ENCODE results near the gene ANKRD53. TPM values are rescaled to one million over a fixed set of nuclear protein-coding genes. Genes with fewer than 3 reads are reported as not detected.

The ANKRD53 gene, protein sequence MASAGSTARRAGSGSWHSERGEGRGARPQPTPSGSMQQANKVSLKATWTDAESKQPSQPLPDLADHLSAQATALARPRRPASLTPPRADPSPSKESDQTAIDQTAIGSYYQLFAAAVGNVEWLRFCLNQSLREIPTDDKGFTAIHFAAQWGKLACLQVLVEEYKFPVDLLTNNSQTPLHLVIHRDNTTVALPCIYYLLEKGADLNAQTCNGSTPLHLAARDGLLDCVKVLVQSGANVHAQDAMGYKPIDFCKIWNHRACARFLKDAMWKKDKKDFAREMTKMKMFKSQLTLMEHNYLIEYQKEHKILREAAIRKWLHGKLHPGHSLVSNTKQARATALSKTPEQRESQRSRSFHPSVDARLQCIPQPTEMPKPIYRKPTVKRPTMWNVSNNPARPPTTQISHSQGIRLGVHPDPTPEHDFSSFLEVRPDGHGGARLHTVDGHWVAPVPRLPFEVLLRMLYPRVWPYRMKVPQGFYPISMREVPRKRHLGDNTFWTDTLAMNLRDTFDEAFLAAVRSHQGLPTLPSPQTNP
- not detected in 2 replicates for total RNA-seq (2014; rRNA removed; shearing (Covaris generic))
- polyA plus RNA-seq (2014; cell fraction: nucleus; rRNA removed), result not detected in 2 replicates

DNA sequence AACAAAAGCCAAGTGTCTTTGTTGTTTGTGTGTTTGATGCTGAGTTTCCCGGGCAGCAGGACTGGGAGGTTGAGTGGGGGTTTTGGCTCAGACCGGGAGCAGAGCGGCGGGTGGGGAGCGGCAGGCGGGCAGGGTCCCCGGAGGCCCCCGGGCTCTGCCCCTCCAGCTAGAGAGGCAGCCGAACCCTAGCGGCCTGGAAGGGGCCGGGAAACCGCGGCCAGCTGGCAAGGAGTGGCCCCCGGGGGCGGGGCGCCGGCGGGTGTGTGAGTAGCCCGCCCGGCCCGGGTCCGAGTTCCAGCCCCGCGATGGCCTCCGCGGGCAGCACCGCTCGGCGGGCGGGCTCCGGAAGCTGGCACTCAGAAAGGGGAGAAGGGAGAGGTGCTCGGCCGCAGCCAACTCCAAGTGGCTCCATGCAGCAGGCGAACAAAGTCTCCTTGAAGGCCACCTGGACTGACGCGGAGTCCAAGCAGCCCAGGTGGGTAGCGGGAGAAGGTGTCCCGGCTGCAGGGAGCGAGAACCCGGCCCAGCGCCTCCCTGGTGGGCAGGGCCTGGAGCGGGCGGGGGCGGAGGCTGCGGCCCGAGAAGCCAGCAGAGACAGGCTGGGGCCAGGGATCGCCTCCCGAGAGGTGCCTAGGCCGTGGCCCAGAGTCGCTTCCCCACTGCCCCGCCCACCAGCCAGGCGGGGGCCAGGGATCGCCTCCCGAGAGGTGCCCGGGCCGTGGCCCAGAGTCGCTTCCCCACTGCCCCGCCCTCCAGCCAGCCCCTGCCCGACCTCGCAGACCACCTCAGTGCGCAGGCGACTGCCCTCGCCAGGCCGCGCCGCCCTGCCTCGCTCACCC, at the start of gene ANKRD53:
ANKRD53 (plus strand) TSS at position 290 of the 839 bp plus-strand sequence; CDS start at position 306, 16 bp downstream.
- no peak for DNase-seq (ENCODE audit: extremely low read depth, low read depth)

DNA sequence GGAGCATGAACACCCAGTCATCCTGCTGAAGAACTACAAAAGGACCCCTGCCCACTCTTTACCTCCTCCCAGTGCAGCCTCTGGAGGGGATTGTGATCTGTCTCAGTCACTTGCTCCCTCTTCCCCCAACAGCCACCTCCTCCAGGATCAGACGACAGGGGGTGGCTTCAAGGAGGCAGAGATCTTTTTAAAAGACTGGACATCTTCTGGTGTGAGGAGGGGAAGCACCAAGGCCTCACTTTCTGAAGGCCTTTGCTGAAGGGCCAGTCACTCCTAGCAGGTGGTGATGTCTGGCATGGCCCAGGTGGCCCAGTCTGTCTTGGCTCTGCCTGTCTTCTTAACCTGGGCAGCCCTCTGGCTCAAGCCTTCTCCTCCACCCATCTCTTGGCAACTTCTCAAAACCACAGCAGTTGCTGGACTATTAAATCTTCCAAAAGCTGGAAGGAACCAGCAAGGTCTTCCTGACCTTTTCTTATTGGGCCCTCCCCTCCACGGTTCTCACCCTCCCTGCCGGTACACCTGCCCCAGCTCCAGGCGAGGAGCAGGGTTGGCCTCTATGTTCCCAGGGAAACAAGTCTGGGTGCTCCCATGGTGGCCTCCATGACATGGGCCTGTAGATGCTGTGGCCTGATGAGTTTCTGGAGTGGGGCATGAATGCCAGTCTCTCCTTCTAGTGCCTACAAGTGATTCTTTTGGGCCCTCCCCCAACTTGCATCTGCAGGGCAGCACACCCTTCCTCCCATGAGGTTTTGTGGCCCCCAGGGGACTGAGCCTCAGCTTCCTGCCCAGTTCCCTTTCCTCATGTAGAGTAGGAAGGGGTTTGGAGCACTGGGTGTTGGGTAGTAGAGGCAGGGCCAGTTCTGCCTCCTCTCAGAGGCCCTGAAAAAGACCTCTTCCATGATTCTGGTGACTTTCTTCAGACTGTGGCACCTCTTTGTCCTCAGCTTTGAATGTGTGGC, 47.8 kb upstream of the ANKRD53 start:
- no peak for DNase-seq (ENCODE audit: extremely low read depth, low read depth)

DNA sequence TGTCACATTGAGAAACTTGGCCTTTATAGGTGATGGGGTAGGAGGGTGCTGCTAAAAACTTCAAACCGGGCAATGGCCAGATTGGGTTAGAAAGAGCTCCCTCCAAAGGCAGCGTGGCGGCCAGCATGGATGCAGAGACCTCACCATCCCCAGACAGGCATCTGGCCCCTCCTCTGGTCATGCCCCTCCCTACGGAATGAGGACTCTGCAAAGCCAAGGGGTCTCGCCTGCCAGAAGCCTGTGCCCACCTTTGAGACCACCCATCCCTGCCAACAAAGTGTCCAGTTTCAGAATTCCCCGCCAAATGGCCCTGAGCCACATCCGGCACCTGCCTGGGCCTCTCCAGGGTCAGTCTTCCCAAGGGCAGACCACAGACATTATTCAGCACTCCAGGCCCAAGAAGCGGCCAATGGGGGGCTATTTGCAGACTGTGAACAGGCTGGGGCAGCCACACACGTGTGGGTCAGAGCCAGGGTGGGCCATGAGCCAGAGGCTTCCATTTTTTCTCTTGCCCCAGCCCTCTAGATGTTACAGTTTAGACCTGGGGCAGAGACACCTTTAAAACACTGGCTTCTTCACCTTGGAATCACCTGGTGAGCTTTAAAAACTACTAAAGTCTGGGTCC, 46.9 kb upstream of the ANKRD53 start:
- DNase-seq (ENCODE audit: extremely low read depth, low read depth), result no peak

DNA sequence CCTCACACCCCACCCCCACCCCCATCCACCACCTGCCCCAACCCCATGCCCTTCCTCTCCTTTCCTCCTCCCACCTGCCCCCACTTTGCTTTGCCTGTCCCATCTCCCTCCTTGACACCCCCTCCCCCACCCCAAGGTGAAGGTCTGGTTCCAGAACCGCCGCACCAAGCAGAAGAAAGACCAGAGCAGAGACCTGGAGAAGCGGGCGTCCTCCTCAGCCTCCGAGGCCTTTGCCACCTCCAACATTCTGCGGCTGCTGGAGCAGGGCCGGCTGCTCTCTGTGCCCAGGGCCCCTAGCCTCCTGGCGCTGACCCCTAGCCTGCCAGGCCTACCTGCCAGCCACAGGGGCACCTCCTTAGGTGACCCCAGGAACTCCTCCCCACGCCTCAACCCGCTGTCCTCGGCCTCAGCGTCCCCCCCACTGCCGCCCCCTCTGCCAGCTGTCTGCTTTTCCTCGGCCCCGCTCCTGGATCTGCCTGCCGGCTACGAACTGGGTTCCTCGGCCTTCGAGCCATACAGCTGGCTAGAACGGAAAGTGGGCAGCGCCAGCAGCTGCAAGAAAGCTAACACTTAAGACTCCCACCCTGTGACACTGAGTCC, 45.7 kb upstream of the ANKRD53 start:
- DNase-seq (ENCODE audit: extremely low read depth, low read depth), result no peak

DNA sequence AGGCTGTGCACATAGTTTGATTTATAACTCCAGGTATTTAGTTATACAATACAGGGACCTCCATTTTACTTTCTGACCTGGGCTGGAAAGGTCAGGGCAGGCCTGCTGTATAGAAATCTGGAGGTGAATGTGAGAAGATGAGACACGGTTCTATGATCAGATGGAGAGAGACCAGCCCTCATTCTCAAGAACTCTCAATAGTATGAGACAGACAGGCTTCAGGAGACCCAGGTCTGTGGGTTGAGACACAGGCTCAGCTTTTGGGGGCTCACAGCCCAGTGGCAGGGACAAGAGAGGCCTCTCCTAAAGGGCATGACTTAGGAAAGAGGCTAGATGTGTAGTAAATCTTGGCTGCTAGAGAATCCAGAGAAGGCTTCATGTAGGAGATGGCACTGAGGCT, 43.4 kb upstream of the ANKRD53 start:
- DNase-seq (ENCODE audit: extremely low read depth, low read depth), result no peak

DNA sequence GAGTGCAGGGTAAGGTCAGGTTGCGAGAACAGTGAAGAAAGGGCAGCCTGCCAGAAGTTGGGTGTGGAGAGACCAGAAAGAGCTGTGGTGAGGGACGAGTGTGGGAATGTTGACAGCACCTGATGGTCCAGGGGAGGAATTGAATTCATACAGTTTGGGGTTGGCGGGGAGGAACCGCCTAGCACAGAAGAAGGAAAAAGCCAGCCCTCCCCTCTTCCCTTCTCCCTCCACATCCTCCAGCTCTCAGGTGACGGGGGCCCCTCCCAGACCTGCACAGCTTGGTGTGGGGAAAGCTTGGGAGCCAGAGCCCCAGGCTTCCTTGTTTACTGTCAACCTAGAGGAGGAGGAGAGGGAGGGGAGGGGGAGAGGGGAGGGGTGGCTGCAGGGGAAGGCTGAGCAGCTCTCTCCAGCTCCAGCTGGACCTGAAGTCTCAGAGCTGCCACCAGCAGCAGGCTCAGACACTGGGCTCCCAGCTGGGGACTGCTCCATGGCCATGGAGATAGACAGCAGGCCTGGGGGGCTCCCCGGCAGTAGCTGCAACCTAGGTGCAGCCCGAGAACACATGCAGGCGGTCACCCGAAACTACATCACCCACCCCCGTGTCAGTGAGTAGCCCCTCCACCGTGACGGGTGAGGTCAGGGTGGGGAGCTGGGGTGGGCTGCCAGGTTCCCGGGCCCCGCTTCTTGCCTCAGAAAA, 42.8 kb upstream of the ANKRD53 start, which contains the start of gene ATP6V1B1:
ATP6V1B1 (plus strand) TSS at position 433 of the 697 bp plus-strand sequence; CDS start at position 488, 55 bp downstream.
- no peak for DNase-seq (ENCODE audit: extremely low read depth, low read depth)

DNA sequence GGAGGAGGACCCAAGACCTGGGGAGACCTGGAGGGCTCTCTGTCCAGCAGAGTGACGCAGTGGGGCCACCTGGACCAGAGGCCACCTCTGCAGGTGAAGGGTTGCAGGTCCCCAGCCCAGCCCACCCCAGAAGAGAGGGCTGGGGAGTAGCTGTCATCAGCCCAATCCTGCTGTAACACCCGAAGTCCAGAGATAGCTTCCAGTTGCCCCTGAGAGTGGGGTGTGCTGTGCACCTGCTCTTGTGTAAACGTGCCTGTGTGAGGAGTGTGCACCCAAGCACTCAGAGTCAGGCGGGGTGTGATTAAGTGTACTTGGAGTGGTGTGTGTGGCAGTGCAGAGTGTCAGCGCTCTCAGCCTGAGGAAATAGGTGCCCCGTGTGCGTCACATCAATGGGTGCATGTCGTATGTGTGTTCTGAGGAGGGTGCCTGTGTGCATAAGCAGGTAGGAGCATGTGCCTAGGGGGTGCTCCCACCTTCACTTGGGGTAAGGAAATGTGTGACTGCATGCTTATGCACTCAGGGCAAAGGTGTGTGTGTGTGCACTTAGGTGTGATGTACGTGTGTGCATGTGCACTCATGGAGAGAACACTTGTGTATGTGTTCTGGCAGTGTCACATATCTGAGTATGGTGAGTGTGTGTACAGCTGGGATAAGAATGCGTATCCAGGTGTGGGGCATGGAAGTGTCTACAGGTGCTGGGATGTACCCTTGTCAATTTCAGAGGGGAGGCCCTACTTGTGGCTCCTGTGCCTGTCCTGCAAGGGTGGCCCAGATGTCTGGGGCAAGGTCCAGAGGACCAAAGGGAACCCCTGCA, 42.1 kb upstream of the ANKRD53 start:
- no peak for DNase-seq (ENCODE audit: extremely low read depth, low read depth)

DNA sequence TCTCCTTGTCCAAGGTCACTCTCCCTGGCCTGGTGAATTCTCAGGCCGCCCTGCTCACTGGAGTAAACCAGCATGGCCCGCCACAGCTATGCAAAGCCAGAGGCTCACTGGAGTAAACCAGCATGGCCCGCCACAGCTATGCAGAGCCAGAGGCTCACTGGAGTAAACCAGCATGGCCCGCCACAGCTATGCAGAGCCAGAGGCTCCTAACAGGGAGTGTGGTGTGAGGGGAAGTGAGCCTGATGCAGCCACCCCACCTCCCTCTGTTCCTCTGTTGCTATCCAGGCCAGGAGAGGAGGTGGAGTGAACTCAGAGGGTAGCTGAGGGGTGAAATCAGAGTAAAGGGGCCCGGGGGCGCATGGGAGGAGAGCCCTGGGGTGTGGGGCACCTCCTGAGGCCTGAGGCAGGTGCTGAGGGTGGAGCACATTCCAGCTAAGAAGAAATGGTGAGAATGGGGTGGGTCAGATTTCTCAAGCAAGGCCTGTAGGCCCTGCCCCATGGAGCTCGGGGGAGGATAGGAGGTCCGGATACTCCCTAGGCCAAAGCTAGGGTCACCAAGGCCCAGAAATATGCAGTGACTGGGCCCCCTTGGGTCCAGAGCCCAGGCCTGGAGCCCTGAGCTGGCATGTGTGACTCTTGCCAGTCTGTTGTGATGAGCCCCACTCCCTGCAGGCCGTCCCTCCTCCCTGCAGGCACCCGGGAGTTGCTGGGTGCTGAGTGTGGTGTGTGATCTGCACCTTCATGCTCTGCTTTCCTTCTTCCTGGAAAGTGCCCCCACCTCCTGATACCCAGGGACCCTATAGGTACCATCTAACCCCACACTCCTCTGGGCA, 41.2 kb upstream of the ANKRD53 start:
- no peak for DNase-seq (ENCODE audit: extremely low read depth, low read depth)

DNA sequence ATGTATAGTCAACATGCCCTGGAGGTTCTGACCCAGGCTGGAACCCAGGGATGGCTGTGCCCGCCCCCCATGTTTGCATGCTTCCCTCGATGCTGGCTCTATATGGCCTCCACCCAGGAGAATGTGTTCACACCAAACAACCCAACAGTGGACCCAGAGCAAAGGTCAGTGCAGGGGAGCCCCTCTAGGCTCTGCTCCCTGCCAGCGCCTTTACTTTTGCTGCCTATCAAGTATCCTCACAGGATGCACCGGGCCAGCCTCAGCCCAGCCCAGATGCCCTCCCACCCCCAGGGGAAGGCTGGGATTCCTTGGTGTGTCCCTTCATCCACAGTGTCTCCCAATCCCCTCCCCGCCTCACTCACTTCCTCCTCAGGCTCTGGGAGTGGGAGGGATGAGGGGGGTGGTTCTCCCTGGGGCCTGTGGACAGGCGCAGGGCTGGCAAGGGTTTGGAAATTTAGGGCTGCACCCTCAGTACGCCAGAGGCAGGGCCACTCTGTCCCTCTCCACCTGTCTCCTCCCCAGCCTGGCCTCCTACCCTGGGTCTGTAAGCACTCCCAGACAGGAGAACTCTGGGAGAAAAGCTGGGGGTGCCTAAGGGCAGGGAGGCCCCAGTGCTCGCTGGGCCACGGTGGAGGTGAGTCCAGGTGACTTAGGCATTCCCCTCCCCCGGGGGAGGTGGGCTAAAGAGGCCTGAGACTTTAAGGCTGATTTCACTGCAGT, 40.4 kb upstream of the ANKRD53 start:
- DNase-seq (ENCODE audit: extremely low read depth, low read depth), result no peak

DNA sequence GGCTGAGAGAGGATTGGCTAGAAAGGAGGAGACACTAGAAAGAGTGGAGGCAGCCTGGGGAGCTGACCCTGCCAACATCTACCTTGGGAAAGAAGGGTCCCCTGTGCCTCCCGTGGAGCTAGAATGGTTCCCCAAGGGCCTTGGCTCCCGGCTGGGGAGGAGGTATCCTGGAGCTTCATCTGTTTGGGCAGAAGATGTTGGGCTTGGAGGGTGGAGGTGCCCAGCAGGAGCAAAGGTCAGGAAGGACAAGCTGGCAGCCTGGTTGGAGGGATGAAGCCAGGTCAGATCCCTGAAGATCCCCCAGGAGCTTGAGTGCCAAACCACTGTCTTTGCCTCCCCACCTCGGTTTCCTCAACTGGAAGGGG, 39.9 kb upstream of the ANKRD53 start:
- DNase-seq (ENCODE audit: extremely low read depth, low read depth), result no peak

DNA sequence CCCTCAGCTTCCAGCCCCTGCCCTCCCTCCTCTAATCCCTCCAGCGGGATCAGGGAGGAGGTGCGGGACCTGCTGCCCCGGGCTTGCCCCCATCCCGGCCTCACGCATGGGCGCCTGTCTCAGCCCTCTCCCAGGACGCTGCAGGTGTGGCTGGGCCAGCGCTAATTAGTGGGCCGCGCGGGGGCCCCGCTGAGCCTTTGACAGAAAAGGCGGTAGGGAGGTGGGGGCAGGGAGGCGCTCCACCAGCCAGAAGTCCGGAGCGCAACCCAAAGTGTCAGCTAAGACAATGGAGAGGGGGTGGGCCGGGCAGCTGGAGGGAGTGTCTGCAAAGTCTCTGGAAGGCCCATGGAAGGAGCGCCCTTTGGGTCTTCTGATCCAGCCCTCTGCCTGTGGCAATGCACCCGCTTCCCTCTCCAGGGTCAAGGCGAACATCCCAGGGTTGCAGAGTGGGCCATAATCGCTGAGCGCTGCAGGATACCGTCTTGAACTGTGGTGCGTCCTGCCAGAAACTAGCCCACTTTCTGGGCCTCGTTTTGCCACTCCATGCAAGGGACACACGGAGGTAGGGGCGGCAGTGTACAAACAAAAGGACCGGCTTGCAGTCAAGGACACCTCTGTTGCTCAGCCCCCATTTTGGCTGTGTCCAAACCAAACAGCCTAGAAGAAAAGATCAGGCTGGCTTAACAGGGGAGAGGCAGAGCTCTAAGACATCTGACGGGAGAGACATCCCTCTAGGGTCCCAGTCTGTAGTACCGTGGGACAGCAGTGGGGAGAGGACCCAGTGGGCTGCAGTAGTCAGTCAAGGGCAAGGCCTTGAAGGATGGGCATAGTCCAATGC, 39.2 kb upstream of the ANKRD53 start:
- DNase-seq (ENCODE audit: extremely low read depth, low read depth), result no peak

DNA sequence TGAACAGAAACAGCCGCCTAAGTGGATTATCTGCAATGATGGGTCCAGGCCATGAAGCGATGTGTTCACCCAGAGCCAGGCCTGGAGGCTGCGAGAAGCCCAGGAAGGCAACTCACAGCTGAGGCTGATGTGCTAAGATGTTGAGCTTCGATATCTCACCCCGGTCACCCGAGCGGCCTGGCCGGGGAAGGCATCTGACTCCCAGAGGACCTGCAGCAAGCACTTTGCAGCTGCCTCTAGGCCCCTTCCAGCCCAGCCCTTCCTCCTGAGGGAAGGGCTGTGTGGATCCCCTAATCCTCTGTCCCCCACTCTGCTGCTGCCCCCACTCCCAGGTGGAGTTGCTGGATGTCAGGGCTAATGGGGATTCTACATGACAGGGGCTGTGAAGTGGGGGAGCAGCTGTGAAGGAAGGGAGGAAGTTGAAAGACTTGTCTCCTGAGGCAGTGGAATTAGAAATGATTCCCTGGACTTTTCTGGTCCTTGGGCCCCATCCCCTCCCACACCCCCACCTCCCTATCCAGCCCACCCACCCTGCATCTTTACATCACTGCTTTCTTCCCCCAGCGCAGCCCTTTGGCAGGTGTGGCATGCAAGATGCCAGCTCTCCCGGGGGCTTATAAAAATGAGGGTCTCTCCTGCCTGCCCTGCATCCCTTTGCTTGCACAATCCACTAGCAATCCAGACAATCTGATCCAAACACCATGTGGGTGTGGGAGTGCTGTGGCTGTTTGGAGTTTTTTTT, 38.4 kb upstream of the ANKRD53 start:
- DNase-seq (ENCODE audit: extremely low read depth, low read depth), result no peak

DNA sequence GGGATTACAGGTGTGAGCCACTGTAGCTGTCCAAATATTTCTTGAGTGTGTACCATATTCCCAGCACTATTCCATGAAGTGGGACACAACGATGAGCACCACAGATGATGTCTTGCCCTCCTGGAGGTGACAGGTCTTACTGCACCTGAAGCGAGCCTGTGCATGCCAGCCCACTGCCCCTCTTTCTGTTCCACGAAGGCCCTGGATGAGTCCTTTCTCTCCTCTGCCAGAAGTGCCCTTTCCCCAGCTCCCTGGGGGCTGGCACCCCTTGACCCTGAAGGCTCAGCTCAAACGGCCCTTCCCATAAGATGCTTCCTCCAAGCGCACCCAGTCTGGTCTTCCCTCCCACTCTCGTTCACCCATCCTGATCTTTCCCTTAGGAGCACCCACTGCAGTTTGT, 37.2 kb upstream of the ANKRD53 start:
- no peak for DNase-seq (ENCODE audit: extremely low read depth, low read depth)

DNA sequence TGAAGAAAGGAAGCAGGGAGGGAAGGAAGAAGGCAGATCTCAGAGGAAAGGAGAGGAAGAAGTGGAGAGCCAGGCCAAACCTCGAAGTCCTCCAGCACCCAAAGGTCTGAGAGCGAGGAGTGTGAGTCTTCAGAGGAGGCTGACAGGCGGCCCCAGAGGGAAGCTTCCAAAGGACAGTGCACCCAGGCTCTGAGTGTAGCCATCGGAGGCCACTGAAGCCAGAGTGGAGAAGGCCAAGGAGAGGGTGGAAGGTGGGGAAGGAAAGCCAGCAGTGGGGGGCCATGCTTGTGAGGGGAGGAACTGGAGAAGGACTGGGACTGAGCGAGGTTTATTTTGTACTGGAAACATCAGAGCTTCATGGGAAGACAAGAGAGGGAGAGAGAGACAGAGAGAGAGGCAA, 36.7 kb upstream of the ANKRD53 start:
- no peak for DNase-seq (ENCODE audit: extremely low read depth, low read depth)

Data from NCI-H460 (cell line).